ENCODE data around the gene MGLL.

The MGLL gene

GRCh38 chr3:127700406-127700805 lies 121.9 kb downstream of the MGLL start:
- no peak for DNase-seq

GRCh38 chr3:127699416-127700300 lies 122.7 kb downstream of the MGLL start:
- DNase-seq: no peak

- DNase-seq: no peak
These were observed 123.5 kb downstream of the MGLL start for GRCh38 chr3:127698691-127699415.

- DNase-seq: no peak
These were observed 124.0 kb downstream of the MGLL start for GRCh38 chr3:127698286-127698685.

DNA sequence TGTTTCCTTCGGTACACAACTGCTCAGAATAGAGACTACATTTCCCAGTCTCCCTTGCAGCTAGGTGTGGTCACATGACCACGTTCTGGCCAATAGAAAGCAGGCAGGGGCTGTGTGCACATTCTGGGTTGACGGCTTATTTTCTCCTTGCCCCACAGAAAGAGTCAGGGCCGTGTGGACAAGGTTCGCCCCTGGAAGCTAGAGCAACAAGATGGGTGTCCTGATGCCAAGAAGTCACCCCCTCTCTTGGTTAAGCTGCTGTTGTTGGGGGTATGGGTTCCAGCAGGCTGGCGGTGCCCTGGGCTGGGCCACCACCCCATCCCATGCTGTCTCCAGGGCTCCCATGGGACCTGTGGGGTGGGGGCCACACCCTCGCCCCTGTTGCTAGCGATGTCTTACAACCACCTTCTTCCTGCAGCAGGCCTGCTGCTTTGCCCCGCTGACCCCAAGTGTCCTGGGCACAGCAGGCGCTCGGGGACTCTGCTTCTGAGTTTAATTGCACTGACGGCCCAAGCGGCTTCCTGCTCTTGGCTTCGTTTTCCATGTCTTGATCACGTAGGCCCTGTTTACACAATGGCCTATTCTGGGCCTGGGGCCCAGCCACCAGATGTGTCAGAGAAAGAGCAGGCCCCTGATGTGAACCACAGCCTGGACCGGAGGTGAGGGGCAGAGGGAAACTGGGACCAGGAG lies 124.6 kb downstream of the MGLL start:
- peak; percentile 68 to 72 for DNase-seq

GRCh38 chr3:127694467-127695215 lies 127.7 kb downstream of the MGLL start:
- DNase-seq: peak; percentile 52 to 56

- DNase-seq: no peak
These were observed 128.9 kb downstream of the MGLL start for GRCh38 chr3:127693336-127693843.

DNA sequence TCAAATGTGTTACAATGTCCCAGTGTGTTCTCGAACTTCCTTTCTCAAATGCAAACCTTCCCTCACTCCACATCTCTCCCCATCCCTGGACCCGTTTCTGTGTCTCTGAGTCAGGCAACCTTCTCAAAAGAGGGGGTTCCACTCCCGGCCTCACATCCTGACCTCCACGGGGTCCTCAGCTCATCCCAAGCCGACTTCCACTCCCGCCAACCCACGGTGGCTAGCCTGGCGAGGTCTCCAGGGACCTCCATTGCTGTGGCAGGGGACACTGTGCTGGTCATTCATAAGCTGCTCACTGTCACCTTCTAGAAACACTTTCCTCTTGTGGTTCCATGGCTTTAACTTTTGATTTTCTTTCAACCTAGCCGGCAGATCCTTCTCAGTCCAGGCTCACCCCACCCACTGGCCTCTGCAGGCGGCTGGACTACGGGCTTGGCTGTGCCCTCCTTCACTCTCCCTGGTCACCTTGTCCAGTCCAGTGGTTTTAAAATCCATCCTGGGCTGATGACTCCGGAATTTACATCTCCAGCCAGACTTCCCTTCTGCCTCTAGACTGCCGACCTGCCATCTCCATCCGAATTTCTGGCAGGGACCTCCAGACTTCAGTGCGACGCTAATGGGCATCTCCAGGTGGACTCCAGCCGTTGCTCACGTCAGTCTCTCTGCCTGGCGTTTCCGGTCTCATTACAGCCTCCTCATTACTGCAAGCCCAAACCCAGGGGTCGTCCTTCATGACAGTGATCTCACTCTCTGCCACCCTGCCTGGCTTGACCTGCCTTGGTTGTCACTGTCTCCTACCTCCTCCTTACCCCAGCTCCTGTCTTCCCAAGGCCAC lies 129.6 kb downstream of the MGLL start:
- no peak for DNase-seq

DNA sequence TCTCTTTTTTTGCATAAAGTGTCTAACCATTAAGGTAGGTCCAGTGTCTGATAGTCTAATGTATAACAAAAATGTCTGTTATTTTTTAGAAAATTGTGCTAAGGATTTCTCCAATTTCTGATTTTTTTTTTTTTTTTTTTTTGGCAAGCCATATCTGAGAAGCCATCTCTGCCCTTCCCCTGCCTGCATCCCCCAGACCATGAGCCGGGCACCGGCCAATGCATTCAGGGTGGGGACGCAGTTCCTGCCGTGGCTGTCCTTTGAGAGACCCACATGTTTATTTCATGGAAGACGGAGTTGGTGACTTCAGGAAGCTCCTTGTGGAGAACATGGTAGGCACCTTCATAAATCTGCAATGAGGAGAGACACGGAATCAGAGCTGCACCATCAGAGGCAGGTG lies 130.3 kb downstream of the MGLL start:
- no peak for DNase-seq

DNA sequence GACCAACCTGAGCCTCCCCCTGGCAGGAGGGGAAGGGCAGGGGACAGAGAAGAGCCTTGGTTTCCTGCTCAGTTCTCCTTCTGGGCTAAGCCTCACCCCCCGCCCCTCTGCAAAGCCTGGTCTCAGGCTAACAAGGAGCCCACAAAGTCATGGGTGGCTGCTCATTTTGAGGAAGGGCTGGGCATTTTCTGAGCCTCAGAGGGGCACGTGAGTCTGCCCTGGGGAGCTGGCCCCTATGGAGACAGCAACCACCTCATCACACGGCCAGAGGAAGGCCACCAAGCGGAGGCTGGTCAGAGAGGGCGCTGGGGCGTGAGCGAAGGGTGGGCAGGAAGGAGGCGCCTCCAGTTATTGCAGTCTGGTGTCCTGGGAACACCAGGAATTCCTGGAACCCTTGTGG lies 130.8 kb downstream of the MGLL start:
- DNase-seq: no peak

DNA sequence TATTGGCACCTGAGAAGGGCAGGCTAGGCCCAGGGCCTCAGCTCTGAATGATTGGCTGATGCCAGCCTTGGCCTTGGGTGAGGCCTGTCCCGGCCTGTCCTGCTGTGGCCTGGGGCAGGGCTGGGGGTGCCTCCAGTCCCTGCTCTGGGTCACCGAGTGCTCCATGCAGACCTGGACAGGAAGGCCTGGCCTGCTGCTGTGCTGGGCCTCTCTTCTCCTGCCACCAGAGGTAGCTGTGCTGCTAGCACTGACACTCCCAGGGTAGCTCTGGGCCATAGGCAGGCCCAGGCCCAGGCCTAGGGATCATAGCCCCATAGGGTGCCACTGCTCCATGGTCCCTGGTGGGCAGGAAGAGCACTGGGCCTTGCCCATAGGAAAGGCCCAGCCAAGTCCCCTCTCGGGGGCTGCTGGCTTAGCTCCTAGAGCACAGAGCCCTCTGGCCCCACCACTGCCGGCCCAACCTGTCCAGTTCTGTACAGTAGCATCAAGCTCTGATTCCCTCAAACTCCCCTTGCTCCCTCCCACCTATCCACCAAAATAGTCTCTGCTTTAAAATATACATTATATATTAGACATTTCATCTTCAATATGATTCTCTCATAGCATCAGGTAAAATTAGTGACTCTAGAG lies 131.4 kb downstream of the MGLL start:
- DNase-seq: no peak

DNA sequence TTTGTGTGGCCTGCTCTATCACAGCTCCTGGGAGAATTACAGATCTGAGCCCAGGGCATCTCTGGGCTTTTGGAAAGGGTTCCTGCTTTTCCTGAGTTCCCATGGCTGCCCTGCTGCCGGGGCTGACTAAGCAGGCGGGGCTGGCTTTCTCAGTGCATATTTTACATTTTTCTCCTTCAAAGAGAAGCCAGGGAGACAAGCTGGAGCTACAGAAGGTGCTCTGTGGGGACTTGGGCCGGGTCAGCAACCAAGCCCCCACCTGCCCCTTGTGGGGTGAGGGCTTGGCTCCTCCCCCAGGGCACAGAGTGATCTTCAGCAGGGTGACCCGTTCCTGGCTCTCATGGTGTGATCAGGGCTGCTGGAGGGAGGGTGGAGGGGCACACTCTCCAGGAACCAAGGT lies 132.2 kb downstream of the MGLL start:
- no peak for DNase-seq

- no peak for DNase-seq
These were observed 133.0 kb downstream of the MGLL start for GRCh38 chr3:127689266-127689860.

DNA sequence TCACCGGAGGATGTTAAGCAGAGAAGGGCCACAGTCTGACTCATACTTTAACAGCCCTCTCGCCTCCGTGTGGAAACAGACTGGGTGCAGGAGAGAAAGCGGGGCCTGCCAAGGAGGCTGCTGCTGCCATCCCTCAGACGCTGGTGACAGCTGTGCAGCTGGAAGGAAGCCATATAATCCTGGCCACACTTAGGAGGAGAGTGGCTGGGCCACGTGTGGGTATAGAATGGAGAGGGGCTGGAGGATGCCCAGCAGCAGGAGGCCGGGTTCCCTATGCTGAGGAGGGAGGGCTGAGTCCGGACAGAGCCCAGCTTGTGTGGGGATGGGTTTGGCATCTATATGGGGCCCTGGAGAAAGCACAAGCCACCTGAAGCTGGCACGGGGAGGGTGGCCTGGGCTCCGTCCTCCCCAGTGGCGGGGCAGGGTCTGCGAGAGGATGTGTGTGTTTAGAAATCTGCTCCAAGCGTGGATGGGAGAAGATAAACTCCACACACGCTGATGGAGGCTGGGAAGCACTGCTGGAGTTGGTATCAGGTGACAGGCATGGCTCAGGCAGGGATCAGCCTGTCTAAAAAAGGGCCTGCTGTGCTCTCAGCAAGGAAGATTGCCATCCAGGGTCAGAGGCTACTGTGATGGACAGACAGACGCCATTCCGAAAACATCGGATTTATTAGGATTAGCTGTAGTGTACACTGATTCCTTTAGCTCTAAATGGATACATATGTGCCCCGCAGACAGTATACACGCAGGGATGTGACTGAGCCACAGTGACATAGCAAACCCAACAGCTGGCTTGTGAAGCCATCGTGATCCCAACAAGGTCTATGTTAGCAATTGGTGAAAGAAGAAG lies 133.7 kb downstream of the MGLL start:
- no peak for DNase-seq

- DNase-seq: no peak
These were observed 134.3 kb downstream of the MGLL start for GRCh38 chr3:127688022-127688415.

DNA sequence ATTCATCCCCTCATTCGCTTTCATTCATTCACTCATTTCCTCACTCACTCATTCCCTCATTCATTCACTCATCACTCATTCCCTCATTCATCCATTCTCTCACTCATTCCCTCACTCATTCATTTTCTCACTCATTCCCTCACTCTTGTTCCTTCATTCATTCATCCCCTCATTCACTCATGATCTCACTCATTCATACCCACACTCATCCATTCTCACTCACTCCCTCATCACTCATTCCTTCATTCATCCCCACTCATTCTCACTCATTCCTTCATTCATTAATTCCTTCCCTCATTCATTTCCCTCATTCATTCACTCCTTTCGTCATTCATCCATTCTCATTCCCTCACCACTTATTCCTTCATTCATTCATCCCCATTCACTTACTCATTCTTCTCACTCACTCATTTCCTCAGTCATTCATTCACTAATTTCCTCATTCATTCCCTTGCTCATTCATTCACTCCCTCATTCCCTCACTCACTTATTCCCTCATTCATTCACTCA lies 135.0 kb downstream of the MGLL start:
- DNase-seq: no peak

GRCh38 chr3:127686512-127686894 lies 135.8 kb downstream of the MGLL start:
- no peak for DNase-seq

DNA sequence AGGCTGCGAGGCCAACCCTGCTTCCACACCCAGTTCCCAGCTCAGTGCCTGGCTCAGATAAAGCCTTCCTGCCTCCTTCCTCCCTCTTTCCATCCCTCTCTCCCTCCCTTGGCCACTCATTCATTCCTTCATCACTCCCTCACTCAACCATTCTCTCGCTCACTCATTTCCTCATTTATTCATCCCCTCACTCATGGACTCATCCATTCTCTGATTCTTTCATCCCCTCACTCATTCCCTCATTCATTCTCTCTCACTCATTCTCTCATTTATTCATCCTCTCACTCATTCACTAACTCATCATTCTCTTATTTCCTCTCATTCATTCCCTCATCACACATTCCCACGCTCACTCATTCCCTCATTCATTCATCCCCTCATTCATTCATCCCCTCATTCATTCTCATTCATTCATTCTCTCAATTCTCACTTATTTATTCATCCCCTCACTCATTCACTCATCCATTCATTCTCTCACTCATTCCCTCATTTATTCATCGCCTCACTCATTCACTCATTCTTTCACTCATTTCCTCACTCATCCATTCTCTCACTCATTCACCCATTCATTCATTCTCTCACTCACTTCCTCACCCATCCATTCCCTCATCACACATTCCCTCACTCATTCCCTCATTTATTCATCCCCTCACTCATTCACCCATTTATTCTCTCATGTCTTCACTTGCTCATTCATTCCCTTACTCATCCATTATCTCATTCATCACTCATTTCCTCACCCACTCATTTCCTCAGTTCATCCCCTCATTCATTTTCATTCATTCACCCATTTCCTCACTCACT lies 136.4 kb downstream of the MGLL start:
- DNase-seq: peak in 1 of 2 donors; percentile 10
